ENCODE measurements around the gene RLBP1. TPM values are rescaled to one million over a fixed set of nuclear protein-coding genes. Genes with fewer than 3 reads are reported as not detected.

Gene RLBP1
- total and polyA plus RNA-seq, 2 experiments from 2014 or later: not detected

DNA sequence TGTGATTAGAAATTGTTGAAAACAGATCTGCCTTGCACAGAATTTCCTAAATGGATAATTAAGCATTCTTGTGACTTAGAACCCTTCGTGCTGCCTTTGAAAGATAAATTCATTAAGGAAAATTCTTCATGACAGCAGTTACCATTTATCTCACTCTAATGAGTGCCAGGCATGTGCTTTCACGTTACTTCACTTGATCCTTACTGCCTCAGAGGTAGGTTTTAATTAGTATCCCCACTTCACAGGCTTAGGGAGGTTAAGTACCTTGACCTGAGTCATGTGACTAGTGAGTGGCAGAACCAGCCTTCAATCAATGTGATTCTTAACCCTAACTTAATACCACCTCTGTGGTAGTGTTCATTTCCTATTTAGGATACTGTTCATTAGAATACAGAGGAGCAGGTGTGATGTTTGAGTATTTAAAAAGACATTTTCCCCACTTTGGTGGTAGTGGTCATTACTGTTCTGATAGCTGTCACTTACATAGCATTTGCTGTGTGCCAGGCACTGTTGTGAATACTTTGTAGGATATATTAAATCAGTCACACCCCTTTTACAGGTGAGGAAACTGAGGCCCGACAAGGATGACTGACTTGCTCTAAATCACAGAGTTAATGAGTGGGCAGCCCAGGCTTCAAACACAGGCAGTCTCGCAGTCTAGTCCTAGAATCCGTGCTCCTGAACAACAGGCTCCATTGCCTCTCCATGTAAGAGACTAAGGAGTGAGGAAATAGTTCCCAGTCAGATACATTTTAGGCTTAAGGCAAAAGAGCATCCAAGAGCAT lies 57.9 kb downstream of the RLBP1 start (continued):
- TF ChIP-seq, protein P1, sequence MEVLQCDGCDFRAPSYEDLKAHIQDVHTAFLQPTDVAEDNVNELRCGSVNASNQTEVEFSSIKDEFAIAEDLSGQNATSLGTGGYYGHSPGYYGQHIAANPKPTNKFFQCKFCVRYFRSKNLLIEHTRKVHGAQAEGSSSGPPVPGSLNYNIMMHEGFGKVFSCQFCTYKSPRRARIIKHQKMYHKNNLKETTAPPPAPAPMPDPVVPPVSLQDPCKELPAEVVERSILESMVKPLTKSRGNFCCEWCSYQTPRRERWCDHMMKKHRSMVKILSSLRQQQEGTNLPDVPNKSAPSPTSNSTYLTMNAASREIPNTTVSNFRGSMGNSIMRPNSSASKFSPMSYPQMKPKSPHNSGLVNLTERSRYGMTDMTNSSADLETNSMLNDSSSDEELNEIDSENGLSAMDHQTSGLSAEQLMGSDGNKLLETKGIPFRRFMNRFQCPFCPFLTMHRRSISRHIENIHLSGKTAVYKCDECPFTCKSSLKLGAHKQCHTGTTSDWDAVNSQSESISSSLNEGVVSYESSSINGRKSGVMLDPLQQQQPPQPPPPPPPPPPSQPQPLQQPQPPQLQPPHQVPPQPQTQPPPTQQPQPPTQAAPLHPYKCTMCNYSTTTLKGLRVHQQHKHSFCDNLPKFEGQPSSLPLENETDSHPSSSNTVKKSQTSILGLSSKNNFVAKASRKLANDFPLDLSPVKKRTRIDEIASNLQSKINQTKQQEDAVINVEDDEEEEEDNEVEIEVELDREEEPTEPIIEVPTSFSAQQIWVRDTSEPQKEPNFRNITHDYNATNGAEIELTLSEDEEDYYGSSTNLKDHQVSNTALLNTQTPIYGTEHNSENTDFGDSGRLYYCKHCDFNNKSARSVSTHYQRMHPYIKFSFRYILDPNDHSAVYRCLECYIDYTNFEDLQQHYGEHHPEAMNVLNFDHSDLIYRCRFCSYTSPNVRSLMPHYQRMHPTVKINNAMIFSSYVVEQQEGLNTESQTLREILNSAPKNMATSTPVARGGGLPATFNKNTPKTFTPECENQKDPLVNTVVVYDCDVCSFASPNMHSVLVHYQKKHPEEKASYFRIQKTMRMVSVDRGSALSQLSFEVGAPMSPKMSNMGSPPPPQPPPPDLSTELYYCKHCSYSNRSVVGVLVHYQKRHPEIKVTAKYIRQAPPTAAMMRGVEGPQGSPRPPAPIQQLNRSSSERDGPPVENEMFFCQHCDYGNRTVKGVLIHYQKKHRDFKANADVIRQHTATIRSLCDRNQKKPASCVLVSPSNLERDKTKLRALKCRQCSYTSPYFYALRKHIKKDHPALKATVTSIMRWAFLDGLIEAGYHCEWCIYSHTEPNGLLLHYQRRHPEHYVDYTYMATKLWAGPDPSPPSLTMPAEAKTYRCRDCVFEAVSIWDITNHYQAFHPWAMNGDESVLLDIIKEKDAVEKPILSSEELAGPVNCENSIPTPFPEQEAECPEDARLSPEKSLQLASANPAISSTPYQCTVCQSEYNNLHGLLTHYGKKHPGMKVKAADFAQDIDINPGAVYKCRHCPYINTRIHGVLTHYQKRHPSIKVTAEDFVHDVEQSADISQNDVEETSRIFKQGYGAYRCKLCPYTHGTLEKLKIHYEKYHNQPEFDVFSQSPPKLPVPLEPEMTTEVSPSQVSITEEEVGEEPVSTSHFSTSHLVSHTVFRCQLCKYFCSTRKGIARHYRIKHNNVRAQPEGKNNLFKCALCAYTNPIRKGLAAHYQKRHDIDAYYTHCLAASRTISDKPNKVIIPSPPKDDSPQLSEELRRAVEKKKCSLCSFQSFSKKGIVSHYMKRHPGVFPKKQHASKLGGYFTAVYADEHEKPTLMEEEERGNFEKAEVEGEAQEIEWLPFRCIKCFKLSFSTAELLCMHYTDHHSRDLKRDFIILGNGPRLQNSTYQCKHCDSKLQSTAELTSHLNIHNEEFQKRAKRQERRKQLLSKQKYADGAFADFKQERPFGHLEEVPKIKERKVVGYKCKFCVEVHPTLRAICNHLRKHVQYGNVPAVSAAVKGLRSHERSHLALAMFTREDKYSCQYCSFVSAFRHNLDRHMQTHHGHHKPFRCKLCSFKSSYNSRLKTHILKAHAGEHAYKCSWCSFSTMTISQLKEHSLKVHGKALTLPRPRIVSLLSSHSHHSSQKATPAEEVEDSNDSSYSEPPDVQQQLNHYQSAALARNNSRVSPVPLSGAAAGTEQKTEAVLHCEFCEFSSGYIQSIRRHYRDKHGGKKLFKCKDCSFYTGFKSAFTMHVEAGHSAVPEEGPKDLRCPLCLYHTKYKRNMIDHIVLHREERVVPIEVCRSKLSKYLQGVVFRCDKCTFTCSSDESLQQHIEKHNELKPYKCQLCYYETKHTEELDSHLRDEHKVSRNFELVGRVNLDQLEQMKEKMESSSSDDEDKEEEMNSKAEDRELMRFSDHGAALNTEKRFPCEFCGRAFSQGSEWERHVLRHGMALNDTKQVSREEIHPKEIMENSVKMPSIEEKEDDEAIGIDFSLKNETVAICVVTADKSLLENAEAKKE (CRISPR knock-in tag; IDR thresholded peaks at IDR 0.05): no peak
- TF ChIP-seq ZNF114 (CRISPR knock-in tag; IDR thresholded peaks at IDR 0.05): no peak
- no peak for TF ChIP-seq JUNB (IDR thresholded peaks at IDR 0.05; ENCODE audit: unreplicated experiment)
- TF ChIP-seq EZH2phosphoT487 (IDR thresholded peaks at IDR 0.05; ENCODE audit: unreplicated experiment): no peak

DNA sequence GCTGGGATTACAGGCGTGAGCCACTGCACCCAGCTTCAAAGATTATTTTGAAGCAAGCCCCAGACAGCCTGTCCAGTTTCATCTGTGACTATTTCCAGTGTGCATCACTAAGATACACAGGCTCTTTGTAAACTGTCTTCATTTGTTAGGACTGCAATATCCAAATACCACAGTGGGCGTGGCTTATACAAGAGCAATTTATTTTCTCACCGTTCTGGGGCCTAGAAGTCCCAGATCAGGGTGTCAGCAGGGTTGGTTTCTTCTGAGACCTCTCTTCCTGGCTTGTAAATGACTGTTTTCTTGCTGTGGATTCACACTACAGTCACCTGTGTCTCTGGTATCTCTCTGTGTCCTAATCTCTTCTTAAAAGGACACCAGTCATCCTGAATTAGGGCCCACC lies 59.7 kb downstream of the RLBP1 start:
- Histone ChIP-seq H3K36me3 (ENCODE audit: insufficient read depth) (no peaks in the 10 kb centered on the region), H3K9me2 (ENCODE audit: insufficient read depth) (no peaks in the 10 kb centered on the region), H3K4me2 (no peak overlapping the region), H3K27me3 (ENCODE audit: insufficient read depth) (no peaks in the 10 kb centered on the region), H3K4me1 (ENCODE audit: insufficient read depth) (peaks cover 13% of the 10 kb centered on the region), H2AFZ (no peak overlapping the region), H4K20me1 (replicated peaks; ENCODE audit: insufficient read depth) (no peaks in the 10 kb centered on the region), H3K79me2 (replicated peaks; ENCODE audit: insufficient read depth) (no peaks in the 10 kb centered on the region), H3F3A (replicated peaks; ENCODE audit: low read depth) (no peaks in the 10 kb centered on the region), H3K27ac (ENCODE audit: low read depth) (no peak overlapping the region), H3K4me3 (no peak overlapping the region)
- peaks cover 5% of the 10 kb centered on the region; the same call in 2 of the 3 replicates for H3K36me3 Mint-ChIP-seq (ENCODE audit: low read depth)
- no peaks in the 10 kb centered on the region for H3K9me3 Mint-ChIP-seq
- no peak overlapping the region for H3K4me3 Mint-ChIP-seq
- ATAC-seq: no peak
- peaks cover 16% of the 10 kb centered on the region for H3K4me1 Mint-ChIP-seq
- H3K27me3 Mint-ChIP-seq (ENCODE audit: insufficient read depth, low read depth, poor library complexity): no peaks in the 10 kb centered on the region
- H3K27ac Mint-ChIP-seq: no peak overlapping the region
- no peak for DNase-seq (ENCODE audit: low spot score)
- TF ChIP-seq, protein P1 (CRISPR knock-in tag; IDR thresholded peaks at IDR 0.05): no peak
- no peak for TF ChIP-seq EZH2 (IDR thresholded peaks at IDR 0.05; ENCODE audit: low read depth, unreplicated experiment)
